TTC549 (cell line): ENCODE measurements around the gene SENP6.
"Not testable (repeated sequence)": the region's sequence is repeated elsewhere in the genome, so short reads cannot be mapped to it uniquely, and the experiment has no call there.

Source experiments
- FAIRE-seq: peaks from 2 replicates; lab custom pipeline; 2012; peaks lifted over from hg19 to GRCh38; lab: Jason Lieb, UNC

SENP6 gene

GRCh38 chr6:75608956-75609533 lies 7.4 kb downstream of the SENP6 start:
- no peak for FAIRE-seq

GRCh38 chr6:75609639-75610590 lies 8.2 kb downstream of the SENP6 start:
- FAIRE-seq = no peak

- FAIRE-seq = no peak
Observed at GRCh38 chr6:75611011-75611701, 9.5 kb downstream of the SENP6 start.

GRCh38 chr6:75611702-75612375 lies 10.2 kb downstream of the SENP6 start:
- FAIRE-seq = no peak

GRCh38 chr6:75612434-75612833 lies 10.8 kb downstream of the SENP6 start:
- no peak for FAIRE-seq

GRCh38 chr6:75613056-75613501 lies 11.4 kb downstream of the SENP6 start:
- no peak for FAIRE-seq

GRCh38 chr6:75618437-75618836 lies 16.8 kb downstream of the SENP6 start:
- FAIRE-seq = no peak

- no peak for FAIRE-seq
Observed at GRCh38 chr6:75619230-75619899, 17.7 kb downstream of the SENP6 start.

- no peak for FAIRE-seq
Observed at GRCh38 chr6:75620381-75621304, 19.0 kb downstream of the SENP6 start.

- no peak for FAIRE-seq
Observed at GRCh38 chr6:75621846-75622245, 20.2 kb downstream of the SENP6 start.

- no peak for FAIRE-seq
Observed at GRCh38 chr6:75623491-75623890, 21.8 kb downstream of the SENP6 start.

GRCh38 chr6:75624335-75624734 lies 22.7 kb downstream of the SENP6 start:
- FAIRE-seq = no peak

GRCh38 chr6:75624988-75625387 lies 23.3 kb downstream of the SENP6 start:
- FAIRE-seq = no peak

- FAIRE-seq = no peak
Observed at GRCh38 chr6:75626561-75626960, 24.9 kb downstream of the SENP6 start.

GRCh38 chr6:75627708-75628107 lies 26.0 kb downstream of the SENP6 start:
- not testable (repeated sequence) for FAIRE-seq

- FAIRE-seq = no peak
Observed at GRCh38 chr6:75631859-75632635, 30.4 kb downstream of the SENP6 start.

- no peak for FAIRE-seq
Observed at GRCh38 chr6:75633045-75633444, 31.4 kb downstream of the SENP6 start.

GRCh38 chr6:75642311-75642710 lies 40.6 kb downstream of the SENP6 start:
- FAIRE-seq = no peak

- FAIRE-seq = no peak
Observed at GRCh38 chr6:75643173-75643572, 41.5 kb downstream of the SENP6 start.

- FAIRE-seq = no peak
Observed at GRCh38 chr6:75656479-75656878, 54.8 kb downstream of the SENP6 start.
